T47D (cell line): Measurements from ENCODE around the gene LARP4B.

Source experiments
- DNase-seq, 2 experiments: peaks; one replicate each; pipeline versions ENCODE4 v3.0.0 to v3.0.0-alpha.2; 2011 to 2012; ENCODE audit warnings: low read depth in 1 of 2, low spot score in 1 of 2
- JUND ChIP-seq: IDR thresholded peaks from 2 replicates; pipeline ENCODE4 v1.6.1; 2012; ENCODE audit warnings: low read depth
- in situ Hi-C: cut with HindIII; loops from 2 replicates; pipeline ENCODE4 v1.10.0; 2016; ENCODE audit warnings: low sequenced_read_pairs, low pct_unique_long_range_greater_than_20kb

The LARP4B gene

DNA sequence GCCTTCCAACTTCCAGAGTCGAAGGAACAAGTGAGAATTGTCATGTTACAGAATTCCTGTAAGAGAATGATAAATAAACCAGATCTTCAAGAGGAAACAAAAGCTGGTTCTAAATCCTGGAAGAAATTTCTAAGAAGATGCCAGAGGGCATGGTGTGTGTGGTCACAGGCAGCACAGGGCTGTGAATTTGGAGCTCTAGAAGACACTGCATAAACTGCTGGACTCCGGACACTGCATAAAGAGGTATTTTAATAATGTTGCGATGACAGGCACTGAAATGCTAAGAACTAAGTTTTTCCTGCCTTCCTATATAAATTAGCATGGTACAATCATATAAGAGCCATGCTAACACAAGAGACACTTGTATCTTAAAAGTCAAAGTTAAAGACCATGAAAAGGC lies 86.0 kb downstream of the LARP4B start:
- in situ Hi-C loops, result no loop called here

GRCh38 chr10:844552-844951 lies 87.0 kb downstream of the LARP4B start:
- TF ChIP-seq JUND, result no peak
- in situ Hi-C loops, result no loop called here
- DNase-seq, result no peak

More for the DNA sequence above, 86.0 kb downstream of the LARP4B start:
- no peak for TF ChIP-seq JUND
- DNase-seq, result peak in 1 of 2 experiments; percentile 17

- in situ Hi-C loops, result no loop called here
- no peak for DNase-seq
- no peak for TF ChIP-seq JUND
These were observed 87.8 kb downstream of the LARP4B start for GRCh38 chr10:843703-844102.

DNA sequence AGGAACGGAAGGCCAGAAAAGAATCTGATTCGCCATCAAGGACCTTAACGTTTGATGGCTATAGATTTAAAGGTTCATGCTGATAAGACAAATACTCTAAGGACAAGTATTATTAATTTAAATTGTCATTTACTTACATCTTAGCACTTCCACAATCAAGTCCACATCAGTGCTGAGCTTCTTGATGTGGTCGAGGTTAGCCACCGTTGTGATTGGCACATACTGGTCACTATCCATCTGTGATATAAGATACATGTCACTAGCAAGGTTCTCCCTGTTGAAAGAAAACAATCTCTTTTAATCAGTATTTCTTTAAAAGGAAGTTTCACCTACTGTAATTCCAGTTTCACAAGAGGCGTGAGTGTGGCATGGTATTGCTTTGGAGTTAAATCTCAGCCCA lies 88.7 kb downstream of the LARP4B start:
- in situ Hi-C loops, result no loop called here
- no peak for DNase-seq
- no peak for TF ChIP-seq JUND

- in situ Hi-C loops, result no loop called here
- TF ChIP-seq JUND, result no peak
- no peak for DNase-seq
These were observed 90.0 kb downstream of the LARP4B start for GRCh38 chr10:841535-841934.

DNA sequence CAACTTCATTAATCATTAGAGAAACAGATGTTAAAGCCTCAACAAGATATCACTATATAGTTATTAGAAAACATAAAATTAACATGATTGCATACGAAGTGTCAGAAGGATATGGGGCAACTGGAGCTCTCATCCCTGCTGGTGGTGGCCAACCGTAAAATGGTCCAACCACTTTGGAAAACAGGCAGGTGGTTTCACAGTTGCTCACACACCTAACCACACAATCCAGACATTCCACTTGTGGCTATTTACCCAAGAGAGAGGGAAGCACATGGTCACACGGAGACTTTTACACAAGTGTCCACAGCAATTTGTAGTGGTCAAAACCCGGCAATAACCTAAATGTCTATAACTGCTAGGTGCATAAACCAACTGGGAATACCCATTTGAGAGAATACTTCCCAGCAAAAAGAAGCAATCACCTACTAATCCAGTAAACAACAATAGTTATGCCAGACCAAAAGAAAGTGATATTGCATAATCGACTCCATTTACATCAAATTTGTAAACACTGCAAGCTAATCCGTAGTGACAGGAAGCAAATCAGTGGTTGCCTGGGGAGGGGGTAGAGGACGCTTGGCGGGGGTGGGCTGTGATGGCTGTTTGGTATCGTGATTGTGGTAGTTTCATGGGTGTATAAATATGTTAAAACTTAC lies 91.8 kb downstream of the LARP4B start:
- no peak for TF ChIP-seq JUND
- in situ Hi-C loops, result no loop called here
- DNase-seq, result peak in 1 of 2 experiments; percentile 77

- no peak for DNase-seq
- no peak for TF ChIP-seq JUND
- in situ Hi-C loops, result no loop called here
These were observed 94.7 kb downstream of the LARP4B start for GRCh38 chr10:836782-837181.

GRCh38 chr10:834493-834892 lies 97.0 kb downstream of the LARP4B start:
- TF ChIP-seq JUND, result no peak
- DNase-seq, result no peak
- in situ Hi-C loops, result no loop called here

DNA sequence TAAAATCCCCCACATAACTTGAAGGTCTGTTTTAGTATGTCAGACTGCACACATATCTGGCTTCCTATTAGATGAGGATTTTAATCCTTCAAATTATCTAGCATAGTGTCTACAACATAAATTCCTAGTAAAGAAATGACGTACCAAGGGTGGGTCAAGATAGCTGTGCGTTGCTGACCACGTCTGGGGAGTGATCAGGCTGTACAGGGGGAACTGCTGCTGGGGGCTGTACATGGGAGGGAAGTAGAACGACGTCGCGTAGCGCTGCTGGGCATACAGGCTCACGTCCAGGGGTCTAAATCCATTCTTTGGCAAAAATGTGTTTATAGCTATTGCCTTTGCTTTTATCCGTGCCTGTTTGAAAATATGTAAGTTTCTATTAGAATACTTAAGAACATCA lies 102.3 kb downstream of the LARP4B start:
- in situ Hi-C loops, result no loop called here
- no peak for TF ChIP-seq JUND
- DNase-seq, result no peak

GRCh38 chr10:828191-828590 lies 103.3 kb downstream of the LARP4B start:
- DNase-seq, result no peak
- no peak for TF ChIP-seq JUND
- in situ Hi-C loops, result no loop called here

GRCh38 chr10:824946-825345 lies 106.6 kb downstream of the LARP4B start:
- DNase-seq, result no peak
- in situ Hi-C loops, result no loop called here
- TF ChIP-seq JUND, result no peak

DNA sequence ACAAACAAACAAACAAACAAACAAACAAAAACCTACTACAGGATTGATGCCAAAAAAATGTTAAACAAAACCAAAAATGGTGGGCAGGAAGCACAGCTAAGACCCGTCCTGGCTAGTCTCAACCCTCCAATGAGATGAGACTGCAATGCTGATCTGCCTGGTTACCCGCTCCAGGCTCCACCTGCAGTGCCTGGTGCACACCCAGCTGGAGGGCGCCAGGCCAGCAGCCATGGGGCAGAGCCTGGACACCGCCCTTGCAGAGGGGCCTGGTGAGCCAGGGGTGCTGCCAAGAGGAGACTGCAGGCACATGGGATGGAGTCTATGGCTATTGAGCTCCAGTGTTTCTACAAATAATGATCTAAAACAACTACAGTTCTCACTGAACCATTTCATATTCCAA lies 107.0 kb downstream of the LARP4B start:
- in situ Hi-C loops, result no loop called here
- TF ChIP-seq JUND, result no peak
- no peak for DNase-seq

- no peak for DNase-seq
- TF ChIP-seq JUND, result no peak
- in situ Hi-C loops, result no loop called here
These were observed 108.7 kb downstream of the LARP4B start for GRCh38 chr10:822661-823367.
